GM13977 (cell line): ENCODE results near the gene MAP3K14.

ENCODE experiments used
- DNase-seq: peaks from one replicate; pipeline ENCODE4 v3.0.0; 2012; ENCODE audit warnings: low spot score
- CTCF ChIP-seq: IDR thresholded peaks from 2 replicates; pipeline ENCODE4 v1.5.1; 2012; ENCODE audit warnings: mild to moderate bottlenecking, control low read depth; ENCODE audit not compliant: insufficient read depth; ENCODE audit errors: extremely low read depth, missing control alignments
- in situ Hi-C: fragments of 300-500 bp; cut with MboI; formaldehyde crosslinking; loops from one replicate; pipeline ENCODE4 v1.12.0; 2022; ENCODE audit warnings: low sequenced_read_pairs, low pct_unique_long_range_greater_than_20kb, mixed read lengths, inconsistent platforms; ENCODE audit not compliant: unreplicated experiment

The MAP3K14 gene

GRCh38 chr17:45316434-45317110 is at the start of gene MAP3K14:
MAP3K14 (minus strand) TSS chr17:45317020; CDS start chr17:45290745, 26,275 bp downstream.
- in situ Hi-C loops = no loop called here
- peak; percentile 18 for TF ChIP-seq CTCF
- DNase-seq = no peak

- no peak for TF ChIP-seq CTCF
- in situ Hi-C loops = no loop called here
- DNase-seq = no peak
Measured at GRCh38 chr17:45366049-45366448, 49.2 kb upstream of the MAP3K14 start.

GRCh38 chr17:45364531-45365390 is 47.9 kb upstream of the MAP3K14 start:
- TF ChIP-seq CTCF = no peak
- in situ Hi-C loops = no loop called here
- no peak for DNase-seq

DNA sequence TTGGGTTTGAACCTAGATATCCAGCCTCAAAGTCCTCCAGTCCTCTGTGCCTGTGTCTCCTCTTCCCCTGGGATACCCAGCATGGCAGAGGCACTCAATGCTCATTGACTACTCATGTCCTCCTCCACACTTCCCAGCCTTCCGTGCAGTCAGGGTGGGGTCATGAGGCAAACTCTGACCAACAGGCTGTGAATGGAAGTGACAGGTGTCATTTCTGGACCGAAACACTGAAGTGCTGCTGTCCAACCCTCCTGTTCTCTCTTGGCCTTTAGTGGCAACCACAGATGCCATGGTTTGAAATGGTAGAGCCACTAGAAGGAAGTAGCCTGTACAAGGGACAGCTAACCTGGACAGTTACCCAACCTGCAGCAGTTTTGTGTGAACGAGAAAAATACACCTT is 46.7 kb upstream of the MAP3K14 start:
- DNase-seq = no peak
- in situ Hi-C loops = no loop called here
- TF ChIP-seq CTCF = no peak

DNA sequence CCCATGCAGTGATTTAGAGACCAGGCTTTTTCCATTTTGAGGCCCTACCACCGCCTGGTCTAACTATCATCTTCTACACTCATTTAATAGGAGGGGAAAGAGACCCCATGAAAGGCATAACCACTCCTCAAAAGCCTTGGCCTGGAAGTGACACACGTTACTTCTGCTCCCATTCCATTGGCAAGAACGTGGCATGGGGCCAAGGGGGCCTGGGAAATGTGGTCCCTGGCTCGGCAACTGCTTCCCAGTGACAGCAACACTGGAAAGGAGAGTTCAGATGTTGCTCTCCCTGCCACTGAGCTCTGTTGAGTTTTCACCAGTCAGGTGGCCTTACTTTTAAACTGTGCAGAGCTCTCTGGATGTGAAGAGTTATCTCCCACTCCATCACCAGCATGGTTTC is 45.2 kb upstream of the MAP3K14 start:
- in situ Hi-C loops = no loop called here
- DNase-seq = no peak
- no peak for TF ChIP-seq CTCF

DNA sequence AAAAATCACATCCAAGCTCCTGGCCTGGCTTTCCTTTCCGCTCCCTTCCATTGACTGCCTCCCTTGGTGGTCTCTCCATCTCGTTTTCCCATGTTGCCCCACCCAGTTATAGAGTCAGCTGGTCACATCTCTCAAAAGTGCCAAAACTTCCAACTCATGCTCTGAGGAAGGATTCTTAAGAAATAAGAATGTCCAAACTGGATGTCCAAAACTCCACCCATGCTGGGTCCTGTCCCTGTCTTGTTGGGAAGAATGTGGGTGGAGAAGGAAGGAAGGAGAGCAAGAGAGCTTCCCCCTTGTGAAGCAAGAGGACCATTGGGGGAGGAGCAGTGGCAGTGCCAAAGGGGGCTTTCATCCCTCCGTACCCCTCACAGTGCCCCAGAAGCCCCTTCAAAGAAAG is 44.6 kb upstream of the MAP3K14 start:
- in situ Hi-C loops = no loop called here
- no peak for DNase-seq
- TF ChIP-seq CTCF = no peak
